ENCODE results near the gene HCRTR2.

DNA sequence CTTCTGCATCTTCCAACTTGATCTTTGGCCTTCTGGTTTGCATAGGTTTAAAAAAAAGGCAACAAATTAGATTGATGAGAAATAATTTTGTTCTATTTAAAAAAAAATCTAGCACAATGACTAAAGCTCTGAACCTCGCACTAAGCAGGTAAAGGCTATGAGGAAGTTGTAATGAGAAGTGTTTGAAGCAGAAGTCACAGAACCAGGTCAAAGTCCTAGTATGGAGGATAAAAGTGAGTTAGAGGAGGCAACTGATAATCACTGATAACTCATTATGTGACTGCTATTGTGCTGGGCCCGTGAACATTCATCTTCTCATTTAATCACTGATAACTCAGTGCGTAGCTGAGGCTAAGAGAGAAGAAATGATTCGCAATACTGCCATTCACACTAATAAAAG lies 106.9 kb downstream of the HCRTR2 start:
- TF ChIP-seq POLR2A (IDR thresholded peaks at IDR 0.05) = no peak
- no peak for TF ChIP-seq CTCF (IDR thresholded peaks at IDR 0.05)
